ENCODE data around the gene NLN.
"Not testable (repeated sequence)": the region's sequence is repeated elsewhere in the genome, so short reads cannot be mapped to it uniquely, and the experiment has no call there.

NLN gene

GRCh38 chr5:65734196-65734775, 12.3 kb downstream of the NLN start:
- not testable (repeated sequence) for DNase-seq

GRCh38 chr5:65734921-65735320, 12.9 kb downstream of the NLN start:
- no peak for DNase-seq

GRCh38 chr5:65736011-65736410, 14.0 kb downstream of the NLN start:
- DNase-seq: no peak

GRCh38 chr5:65737842-65738241, 15.8 kb downstream of the NLN start:
- no peak for DNase-seq

GRCh38 chr5:65738305-65738704, 16.3 kb downstream of the NLN start:
- no peak for DNase-seq

DNA sequence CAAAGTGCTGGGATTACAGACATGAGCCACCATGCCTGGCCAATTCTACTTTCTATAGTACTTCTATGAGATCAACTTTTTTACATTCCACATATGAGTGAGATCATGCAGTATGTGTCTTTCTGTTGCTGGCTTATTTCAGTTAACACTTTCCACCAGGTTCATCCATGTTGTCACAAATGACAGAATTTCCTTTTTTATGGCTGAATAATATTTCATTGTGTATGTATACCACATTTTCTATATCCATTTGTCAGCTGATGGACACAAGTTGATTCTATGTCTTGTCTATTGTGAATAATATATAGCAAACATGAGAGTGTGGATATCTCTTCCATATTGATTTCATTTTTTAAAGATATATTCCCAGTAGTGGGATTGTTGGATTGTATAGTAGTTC, 17.2 kb downstream of the NLN start:
- DNase-seq: no peak

GRCh38 chr5:65742565-65743231, 20.7 kb downstream of the NLN start:
- peak; percentile 93 for DNase-seq

- no peak for DNase-seq
Measured at GRCh38 chr5:65749221-65749844, 27.3 kb downstream of the NLN start.

- no peak for DNase-seq
Measured at GRCh38 chr5:65749956-65750355, 28.0 kb downstream of the NLN start.

DNA sequence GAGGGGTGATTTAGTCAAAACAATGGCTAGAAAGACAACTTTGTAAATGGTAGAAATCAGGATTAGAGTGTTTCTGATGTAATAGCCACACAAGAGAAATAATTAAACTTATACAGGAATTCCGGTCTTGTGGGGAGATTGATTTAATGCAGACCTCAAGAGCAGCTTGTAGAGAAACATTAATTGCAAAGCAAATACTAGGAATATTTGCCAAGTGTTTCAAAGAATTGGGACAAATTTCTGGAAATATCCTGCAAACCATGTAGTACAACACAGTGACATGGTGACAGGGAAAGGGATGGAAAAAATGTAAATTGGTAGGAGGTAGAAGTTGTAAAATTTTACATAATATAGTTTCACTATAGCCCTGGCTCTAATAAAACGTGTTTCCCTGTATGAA, 28.9 kb downstream of the NLN start:
- no peak for DNase-seq

DNA sequence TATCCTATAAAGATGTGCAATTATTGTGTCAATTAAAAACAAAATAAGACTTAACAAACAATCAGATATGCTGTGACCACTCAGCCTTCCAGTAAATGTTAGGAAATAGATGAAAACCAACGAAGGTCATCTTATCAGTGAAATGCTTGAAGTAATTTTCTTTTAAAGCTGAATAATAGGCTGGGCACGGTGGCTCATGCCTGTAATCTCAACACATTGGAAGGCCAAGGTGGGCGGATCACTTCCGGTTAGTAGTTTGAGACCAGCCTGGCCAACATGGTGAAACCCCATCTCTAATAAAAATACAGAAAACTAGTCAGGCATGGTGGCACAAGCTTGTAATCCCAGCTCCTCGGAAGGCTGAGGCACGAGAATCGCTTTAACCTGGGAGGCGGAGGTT, 31.2 kb downstream of the NLN start:
- DNase-seq: no peak

DNA sequence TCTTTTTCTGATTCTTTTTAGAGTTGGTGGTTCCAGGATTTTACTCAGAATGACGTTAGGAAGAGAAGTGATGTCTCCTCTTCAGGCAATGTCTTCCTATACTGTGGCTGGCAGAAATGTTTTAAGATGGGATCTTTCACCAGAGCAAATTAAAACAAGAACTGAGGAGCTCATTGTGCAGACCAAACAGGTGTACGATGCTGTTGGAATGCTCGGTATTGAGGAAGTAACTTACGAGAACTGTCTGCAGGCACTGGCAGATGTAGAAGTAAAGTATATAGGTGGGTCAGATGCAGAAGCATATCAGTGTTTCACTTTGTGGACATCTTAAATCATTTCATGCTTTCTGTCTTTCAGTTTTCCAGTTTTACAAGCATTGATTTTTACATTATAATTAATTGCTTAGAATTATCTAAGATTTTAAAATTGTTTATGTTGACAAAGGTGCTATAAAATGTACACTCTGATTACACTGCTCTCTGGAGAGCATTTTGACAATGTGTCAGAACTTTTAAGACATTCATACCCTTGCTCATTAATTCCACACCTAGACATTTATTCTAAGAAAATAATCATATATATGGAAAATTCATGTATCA, 36.6 kb downstream of the NLN start:
- no peak for DNase-seq

DNA sequence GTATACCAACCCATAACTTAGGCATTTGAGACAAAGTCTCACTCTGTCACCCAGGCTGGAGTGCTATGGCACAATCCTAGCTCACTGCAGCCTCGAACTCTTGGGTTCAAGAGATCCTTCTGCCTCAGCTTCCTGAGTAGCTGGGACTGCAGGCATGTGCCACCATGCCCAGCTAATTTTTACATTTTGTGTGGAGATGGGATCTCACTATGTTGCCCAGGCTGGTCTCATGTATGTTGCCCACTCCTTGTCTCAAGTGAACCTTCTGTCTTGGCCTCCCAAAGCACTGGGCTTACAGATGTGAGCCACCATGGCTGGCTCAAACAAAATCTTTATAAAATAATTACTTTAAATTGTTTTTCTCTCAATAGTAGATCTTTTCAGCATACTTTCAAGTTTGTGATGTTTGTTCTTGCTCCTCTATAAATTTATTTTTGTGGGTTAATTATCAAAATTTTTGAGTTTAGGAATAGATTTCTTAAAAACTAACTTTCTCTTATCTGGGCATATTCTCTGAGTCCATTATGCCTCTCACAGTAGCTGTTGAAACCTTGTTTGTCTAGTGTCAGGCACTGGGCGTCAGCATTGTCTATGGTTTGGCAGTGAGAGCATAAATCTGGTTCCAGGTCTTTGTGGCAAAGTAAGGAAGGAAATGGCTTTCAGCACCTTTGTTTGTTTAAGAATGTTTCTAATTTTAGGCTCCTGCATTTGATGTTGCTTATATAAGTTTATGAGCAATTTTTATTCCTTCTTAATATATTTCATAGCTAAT, 38.7 kb downstream of the NLN start:
- DNase-seq: peak; percentile 66

DNA sequence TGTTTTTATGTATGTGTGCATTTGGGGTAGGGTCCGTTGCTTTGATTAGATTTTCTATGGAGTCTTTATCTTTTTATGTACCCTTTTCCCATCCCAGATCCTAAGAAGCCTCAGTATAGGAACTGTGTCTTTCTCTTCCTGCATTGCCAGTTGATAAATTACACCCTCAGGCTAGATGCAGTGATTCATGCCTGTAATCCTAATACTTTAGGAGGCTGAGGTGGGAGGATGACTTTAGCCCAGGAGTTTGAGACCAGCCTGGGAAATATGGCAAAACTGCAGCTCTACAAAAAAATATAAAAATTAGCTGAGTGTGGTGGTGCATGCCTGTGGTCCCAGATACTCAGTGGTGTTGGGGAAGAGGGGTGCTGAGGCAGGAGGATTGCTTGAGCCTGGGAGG, 40.2 kb downstream of the NLN start:
- DNase-seq: no peak

GRCh38 chr5:65765582-65765981, 43.6 kb downstream of the NLN start:
- DNase-seq: no peak

DNA sequence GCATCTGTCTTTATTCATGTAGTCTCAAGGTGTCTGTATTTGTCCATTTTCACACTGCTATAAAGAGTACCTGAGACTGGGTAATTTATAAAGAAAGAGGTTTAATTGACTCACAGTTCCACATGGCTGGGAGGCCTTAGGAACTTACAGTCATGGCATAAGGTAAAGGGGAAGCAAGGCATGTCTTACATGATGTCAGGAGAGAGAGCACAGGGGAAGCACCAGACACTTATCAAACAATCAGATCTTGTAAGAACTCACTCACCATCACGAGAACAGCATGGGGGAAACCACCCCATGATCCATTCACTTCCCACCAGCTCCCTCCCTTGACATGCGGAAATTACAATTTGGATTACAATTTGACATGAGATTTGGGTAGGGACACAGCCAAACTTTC, 44.2 kb downstream of the NLN start:
- DNase-seq: no peak

DNA sequence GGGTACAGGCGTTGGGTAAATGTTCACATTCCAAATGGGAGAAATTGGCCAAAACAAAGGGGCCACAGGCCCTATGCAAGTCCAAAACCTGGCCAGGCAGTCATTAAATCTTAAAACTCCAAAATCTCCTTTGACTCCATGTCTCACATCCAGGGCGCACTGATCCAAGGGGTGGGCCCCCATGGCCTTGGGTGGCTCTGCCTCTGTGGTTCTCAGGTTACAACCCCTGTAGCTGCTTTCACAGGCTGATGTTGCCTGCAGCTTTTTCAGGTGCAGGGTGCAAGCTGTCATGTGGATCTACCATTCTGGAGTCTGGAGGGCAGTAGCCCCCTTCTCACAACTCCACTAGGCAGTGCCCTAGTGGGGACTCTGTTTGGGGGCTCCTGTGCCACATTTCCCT, 44.8 kb downstream of the NLN start:
- no peak for DNase-seq

DNA sequence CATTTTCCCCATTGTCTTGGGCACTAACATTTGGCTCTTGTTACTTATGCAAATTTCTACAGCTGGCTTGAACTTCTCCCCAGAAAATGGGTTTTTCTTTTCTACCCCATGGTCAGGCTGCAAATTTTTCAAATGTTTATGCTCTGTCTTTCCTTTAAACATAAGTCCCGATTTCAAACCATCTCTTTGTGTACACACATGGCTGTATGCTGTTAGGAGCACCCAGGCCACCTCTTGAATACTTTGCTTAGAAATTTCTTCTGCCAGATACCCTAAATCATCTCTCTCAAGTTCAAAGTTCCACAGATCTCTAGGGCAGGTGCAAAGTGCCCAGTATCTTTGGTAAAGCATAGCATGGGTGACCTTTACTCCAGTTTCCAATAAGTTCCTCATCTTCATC, 45.6 kb downstream of the NLN start:
- DNase-seq: no peak

DNA sequence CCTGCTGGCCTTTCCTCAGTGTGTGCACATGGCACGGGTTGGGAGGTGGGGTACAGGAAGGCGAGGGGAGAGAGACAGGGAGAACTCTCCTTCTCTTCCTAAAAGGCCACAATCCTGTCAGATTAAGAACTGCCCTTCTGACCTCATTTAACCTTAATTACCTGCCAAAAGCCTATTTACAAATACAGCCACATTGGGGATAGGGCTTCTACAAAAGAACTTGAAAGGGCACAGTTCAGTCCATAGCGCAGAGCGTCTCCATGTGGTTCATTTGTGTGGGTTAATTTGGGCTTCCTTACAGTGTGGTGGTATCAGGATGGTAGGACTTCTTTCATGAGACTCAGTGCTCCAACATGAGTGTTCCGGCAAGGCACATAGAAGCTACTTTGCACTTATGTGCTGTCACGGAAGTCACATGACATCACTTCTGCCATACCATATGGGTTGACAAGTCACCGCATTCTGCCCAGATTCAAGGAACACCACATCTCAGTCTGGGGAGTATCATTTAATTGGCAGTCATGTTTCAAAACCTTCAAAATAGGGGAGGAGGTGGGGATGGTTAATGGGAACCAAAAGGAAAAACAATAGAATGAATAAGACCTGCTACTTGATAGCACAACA, 46.8 kb downstream of the NLN start:
- no peak for DNase-seq

GRCh38 chr5:65769539-65769938, 47.5 kb downstream of the NLN start:
- DNase-seq: peak; percentile 94

GRCh38 chr5:65771266-65771665, 49.3 kb downstream of the NLN start:
- DNase-seq: no peak

DNA sequence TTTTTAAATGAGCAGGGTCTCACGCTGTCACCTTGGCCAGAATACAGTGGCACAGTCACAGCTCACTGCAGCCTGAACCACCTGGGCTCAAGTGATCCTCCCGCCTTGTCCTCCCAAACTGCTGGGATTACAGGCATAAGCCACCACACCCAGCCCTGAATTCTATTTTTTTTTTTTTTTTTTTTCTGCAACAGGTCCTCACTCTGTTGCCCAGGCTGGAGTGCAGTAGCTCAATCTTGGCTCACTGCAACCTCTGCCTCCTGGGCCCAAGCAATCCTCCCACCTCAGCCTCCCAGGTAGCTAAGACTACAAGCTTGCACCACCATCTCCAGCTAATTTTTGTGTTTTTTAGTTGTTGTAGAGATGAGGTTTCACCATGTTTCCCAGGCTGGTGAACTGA, 51.0 kb downstream of the NLN start:
- not testable (repeated sequence) for DNase-seq

- peak; percentile 83 for DNase-seq
Measured at GRCh38 chr5:65774346-65774745, 52.3 kb downstream of the NLN start.
